Measurements from ENCODE around the gene EML1. TPM values are rescaled to one million over a fixed set of nuclear protein-coding genes. Genes with fewer than 3 reads are reported as not detected.

EML1 gene
- total RNA-seq, 2 experiments from 2014 or later, result 0.59 TPM; not detected in 1

- Histone ChIP-seq H3K27me3 (ENCODE audit: control insufficient read depth in 1 of 2, insufficient read depth in 2 of 2, low read length in 2 of 2) (peaks cover 3 to 13% of the 10 kb centered on the region in 2 experiments), H3K4me1 (ENCODE audit: insufficient read depth, low read length) (peaks cover 8% of the 10 kb centered on the region), H3K4me3 (ENCODE audit: low read length) (no peak overlapping the region), H3K27ac (ENCODE audit: low read depth in 1 of 2, low read length in 2 of 2) (no peak overlapping the region), H3K9me3 (ENCODE audit: control insufficient read depth in 1 of 2, insufficient read depth in 1 of 2, low read length in 2 of 2) (no peaks in the 10 kb centered on the region), H3K36me3 (ENCODE audit: insufficient read depth, low read length) (no peaks in the 10 kb centered on the region)
- Mint-ChIP-seq H3K4me1 (ENCODE audit: low read depth) (peaks cover 29% of the 10 kb centered on the region), H3K4me3 (peak overlapping the region; percentile 36), H3K9me3 (no peaks in the 10 kb centered on the region), H3K36me3 (ENCODE audit: low read depth) (no peaks in the 10 kb centered on the region), H3K27ac (no peak overlapping the region), H3K27me3 (peaks cover 10% of the 10 kb centered on the region)
- DNase-seq (peak in 1 of 14 experiments; percentile 20), ATAC-seq (ENCODE audit: poor library complexity) (no peak)
- intact Hi-C loops (cut with DNase I, micrococcal nuclease), result loop anchor here in 1 of 2 experiments (5.0 to 10.0 kb wide), 2 partner anchors 273 to 444 kb away; partner anchors contain the start of gene YY1
- no peak for TF ChIP-seq CTCF (IDR thresholded peaks at IDR 0.05)
- POLR2A ChIA-PET, result no interaction called here
- CTCF ChIA-PET, result no interaction called here
Observed at GRCh38 chr14:99790201-99790977, 2.8 kb upstream of the EML1 start.

GRCh38 chr14:99790978-99791376 lies 2.2 kb upstream of the EML1 start:
- peaks cover 3 to 13% of the 10 kb centered on the region in 2 experiments for H3K27me3 ChIP-seq (ENCODE audit: control insufficient read depth in 1 of 2, insufficient read depth in 2 of 2, low read length in 2 of 2)
- ATAC-seq (ENCODE audit: poor library complexity) (no peak), DNase-seq (peak in 1 of 14 experiments; percentile 19)
- ChIA-PET CTCF (no interaction called here), POLR2A (no interaction called here)
- Mint-ChIP-seq H3K27ac (no peak overlapping the region), H3K27me3 (peaks cover 16% of the 10 kb centered on the region), H3K36me3 (ENCODE audit: low read depth) (no peaks in the 10 kb centered on the region), H3K9me3 (no peaks in the 10 kb centered on the region), H3K4me3 (no peak overlapping the region), H3K4me1 (ENCODE audit: low read depth) (peaks cover 29% of the 10 kb centered on the region)
- no peak overlapping the region for H3K4me3 ChIP-seq (ENCODE audit: low read length)
- no peak overlapping the region for H3K27ac ChIP-seq (ENCODE audit: low read depth in 1 of 2, low read length in 2 of 2)
- H3K9me3 ChIP-seq (ENCODE audit: control insufficient read depth in 1 of 2, insufficient read depth in 1 of 2, low read length in 2 of 2), result no peaks in the 10 kb centered on the region
- intact Hi-C loops (cut with DNase I, micrococcal nuclease), result loop anchor here in 1 of 2 experiments (5.0 to 10.0 kb wide), 2 partner anchors 274 to 444 kb away; partner anchors contain the start of gene YY1
- no peak for TF ChIP-seq CTCF (IDR thresholded peaks at IDR 0.05)
- no peaks in the 10 kb centered on the region for H3K36me3 ChIP-seq (ENCODE audit: insufficient read depth, low read length)
- peaks cover 8% of the 10 kb centered on the region for H3K4me1 ChIP-seq (ENCODE audit: insufficient read depth, low read length)

- ChIA-PET CTCF (no interaction called here), POLR2A (interaction anchor here (1.2 kb wide), 1 partner anchor 188 kb away, joined by 3 read pairs; the partner anchor contains the start of gene CCDC85C)
- Mint-ChIP-seq H3K9me3 (no peaks in the 10 kb centered on the region), H3K27ac (no peak overlapping the region), H3K4me3 (peak overlapping the region; percentile 83), H3K36me3 (ENCODE audit: low read depth) (no peaks in the 10 kb centered on the region), H3K27me3 (peaks cover 21% of the 10 kb centered on the region), H3K4me1 (ENCODE audit: low read depth) (peaks cover 29% of the 10 kb centered on the region)
- no peaks in the 10 kb centered on the region for H3K9me3 ChIP-seq (ENCODE audit: control insufficient read depth in 1 of 2, insufficient read depth in 1 of 2, low read length in 2 of 2)
- no peaks in the 10 kb centered on the region for H3K36me3 ChIP-seq (ENCODE audit: insufficient read depth, low read length)
- TF ChIP-seq CTCF (IDR thresholded peaks at IDR 0.05), result no peak
- H3K27me3 ChIP-seq (ENCODE audit: control insufficient read depth in 1 of 2, insufficient read depth in 2 of 2, low read length in 2 of 2), result peaks cover 3 to 16% of the 10 kb centered on the region in 2 experiments
- H3K27ac ChIP-seq (ENCODE audit: low read depth in 1 of 2, low read length in 2 of 2), result no peak overlapping the region
- ATAC-seq (ENCODE audit: poor library complexity), result no peak
- intact Hi-C loops (cut with DNase I, micrococcal nuclease), result loop anchor here in 1 of 2 experiments (2.0 to 10.0 kb wide), 4 partner anchors 109 to 443 kb away; partner anchors contain the start of gene YY1
- no peak overlapping the region for H3K4me3 ChIP-seq (ENCODE audit: low read length)
- DNase-seq, result no peak
- peaks cover 8% of the 10 kb centered on the region for H3K4me1 ChIP-seq (ENCODE audit: insufficient read depth, low read length)
Observed at GRCh38 chr14:99791476-99792209, 1.6 kb upstream of the EML1 start.

All from CD4-positive, alpha-beta T cell (primary cell).